ENCODE data around the gene IFNA7.
"Not testable (repeated sequence)": the region's sequence is repeated elsewhere in the genome, so short reads cannot be mapped to it uniquely, and the experiment has no call there.

Gene IFNA7

DNA sequence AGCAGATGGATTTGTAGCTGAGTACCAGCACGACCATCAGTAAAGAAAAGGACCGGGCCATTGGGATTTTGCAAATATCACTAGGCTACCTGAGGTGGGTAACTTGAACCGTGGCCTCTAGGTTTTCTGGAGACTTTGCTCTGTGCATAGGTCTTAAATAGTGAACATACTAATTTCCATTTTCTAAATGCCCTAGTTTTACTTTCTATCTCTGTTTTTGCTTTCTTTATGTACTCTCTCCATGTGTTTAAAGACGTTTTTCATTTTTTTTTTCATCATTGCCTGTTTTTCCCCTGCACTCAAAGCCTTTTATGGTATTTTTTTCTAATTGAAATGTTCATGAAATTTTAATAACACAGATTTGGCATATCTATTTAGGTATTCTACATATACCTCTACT, at the start of gene IFNA7:
IFNA7 (minus strand) TSS at position 101 of the 400 bp plus-strand sequence; CDS start at position 61, 40 bp downstream.
- DNase-seq, result not testable (repeated sequence)

DNA sequence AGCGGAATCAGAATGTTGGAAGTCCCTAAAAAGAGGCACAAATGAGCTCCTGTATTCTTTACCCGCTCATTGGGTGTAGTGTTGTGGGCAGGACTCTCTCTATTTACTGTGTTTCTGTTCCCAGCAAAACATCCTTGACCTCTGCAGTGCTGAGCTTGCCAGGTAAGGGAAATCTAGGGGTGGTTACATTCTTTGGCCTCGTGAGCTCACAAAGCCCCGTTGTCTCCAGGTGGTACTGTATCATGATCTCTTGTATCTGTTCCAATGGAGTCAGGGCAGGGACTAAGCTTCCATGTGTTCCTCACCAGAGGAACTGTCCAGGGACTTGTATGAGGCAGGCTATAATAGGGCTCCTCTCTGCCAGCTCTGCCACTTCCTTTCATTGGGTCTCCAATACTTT, 49.6 kb upstream of the IFNA7 start:
- no peak for DNase-seq

DNA sequence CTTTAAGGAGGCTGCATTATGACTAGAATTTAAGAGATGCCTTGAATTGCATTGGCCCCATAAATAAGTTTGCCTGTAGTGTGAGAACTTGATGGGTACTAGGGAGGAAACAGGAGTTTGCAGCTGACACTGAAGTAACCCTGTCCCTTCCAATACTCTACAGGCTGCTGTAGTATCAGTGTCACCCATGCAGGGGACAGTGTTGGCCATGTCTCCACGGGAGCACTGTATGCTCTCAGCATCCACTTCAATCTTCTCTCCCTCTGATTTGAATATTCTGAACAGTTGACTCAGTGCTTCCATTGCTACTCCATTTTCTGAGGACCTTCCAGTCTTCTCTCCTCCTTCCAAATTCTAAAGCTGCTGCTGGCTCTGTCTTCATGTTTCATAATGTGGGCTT, 49.2 kb upstream of the IFNA7 start:
- no peak for DNase-seq

DNA sequence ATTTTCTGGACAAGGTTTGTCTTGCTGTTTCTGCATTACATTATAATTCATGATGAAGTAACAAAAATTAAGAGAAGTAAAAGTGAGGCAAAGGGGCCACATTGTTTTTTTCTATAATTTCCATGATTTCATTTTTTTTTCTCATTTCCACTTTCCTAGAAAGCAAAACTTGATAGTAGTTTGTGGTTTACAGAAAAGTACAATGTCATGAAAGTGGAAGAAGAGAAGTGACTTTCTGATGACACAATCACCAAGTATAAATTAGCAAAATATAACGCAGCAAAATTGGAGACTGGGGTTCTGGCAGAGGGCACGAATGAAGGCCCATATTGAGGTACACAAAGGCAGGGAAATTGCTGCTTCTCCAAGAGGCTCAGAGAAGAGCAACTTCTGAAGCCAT, 42.8 kb upstream of the IFNA7 start:
- no peak for DNase-seq

DNA sequence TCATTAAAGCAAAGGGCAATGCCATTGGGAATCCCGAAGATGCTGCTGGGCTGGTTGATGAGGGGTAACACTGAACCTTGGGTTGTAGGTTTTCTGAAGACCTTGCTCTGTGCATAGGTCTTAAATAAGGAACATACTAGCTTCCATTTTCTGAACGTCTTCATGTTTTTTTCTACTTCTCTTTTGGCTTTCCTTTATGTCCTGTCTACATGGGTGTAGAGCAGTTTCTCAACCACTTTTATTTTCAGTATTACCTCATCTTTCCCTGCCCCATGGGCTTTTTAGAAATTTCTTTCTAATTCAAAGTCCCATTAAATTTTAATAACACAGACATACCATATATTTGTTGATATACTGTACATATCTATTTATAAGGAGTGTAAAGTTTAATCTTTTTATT, 37.9 kb upstream of the IFNA7 start, which contains the start of gene IFNA14:
IFNA14 (minus strand) TSS at position 95 of the 400 bp plus-strand sequence; CDS start at position 25, 70 bp downstream.
- DNase-seq, result no peak

DNA sequence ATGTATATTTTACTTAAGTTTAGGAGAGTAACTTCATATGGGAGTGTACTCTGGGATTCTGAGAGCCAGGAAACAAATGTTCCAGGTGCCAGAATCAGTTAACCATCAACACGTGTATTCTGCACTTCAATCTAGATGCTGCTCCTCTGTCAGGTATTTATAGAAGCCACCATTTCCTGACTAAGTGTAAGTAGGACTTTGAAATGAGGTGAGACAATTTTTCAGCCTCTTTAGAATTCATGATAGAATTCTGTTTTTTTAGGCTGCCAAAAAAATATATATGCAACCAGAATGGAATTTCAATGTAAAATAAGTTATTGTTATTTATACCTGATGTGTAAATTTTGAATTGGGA, 34.3 kb upstream of the IFNA7 start:
- not testable (repeated sequence) for DNase-seq

DNA sequence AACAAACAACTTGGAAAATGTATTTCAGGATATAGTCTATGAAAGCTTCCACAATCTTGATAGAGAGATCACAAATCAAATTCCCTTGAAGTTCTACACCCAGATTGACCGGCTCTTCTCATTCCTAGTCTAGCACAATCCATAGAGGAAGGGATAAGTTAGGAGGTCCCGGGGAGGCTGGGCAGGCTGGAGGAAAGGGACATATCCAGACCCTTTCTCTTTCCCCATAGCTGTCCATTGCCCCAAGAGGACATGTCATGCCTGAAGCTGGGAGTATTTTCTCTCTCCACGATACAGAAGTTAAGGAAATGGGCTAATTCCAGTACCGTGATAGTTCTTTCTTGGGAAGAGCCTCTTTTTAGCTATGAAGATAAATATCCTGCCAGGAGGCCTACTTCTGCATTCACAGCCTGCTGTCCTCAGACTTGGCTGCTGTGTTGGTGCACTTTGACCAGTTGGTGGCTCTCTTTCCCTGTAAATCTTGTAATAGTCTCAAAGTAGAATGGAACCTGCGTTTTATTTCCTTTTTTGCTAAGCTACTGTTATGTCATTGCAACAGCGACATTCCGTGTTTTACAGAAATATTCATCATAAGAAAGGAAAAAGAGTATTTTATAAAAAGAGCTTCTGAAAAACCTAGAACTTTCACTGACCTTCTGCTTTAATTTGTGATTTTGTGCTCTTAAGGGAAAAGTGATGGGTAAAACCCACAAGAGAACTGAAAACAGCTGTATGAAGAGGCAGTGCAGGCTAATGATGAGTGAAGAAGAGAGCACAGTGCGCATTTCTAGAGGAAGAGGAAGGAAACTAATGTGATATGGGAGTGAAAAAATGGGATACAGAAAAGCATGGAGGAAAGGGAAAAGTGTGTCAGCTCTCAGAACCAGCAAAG, 33.7 kb upstream of the IFNA7 start:
- peak; percentile 28 to 53 for DNase-seq

DNA sequence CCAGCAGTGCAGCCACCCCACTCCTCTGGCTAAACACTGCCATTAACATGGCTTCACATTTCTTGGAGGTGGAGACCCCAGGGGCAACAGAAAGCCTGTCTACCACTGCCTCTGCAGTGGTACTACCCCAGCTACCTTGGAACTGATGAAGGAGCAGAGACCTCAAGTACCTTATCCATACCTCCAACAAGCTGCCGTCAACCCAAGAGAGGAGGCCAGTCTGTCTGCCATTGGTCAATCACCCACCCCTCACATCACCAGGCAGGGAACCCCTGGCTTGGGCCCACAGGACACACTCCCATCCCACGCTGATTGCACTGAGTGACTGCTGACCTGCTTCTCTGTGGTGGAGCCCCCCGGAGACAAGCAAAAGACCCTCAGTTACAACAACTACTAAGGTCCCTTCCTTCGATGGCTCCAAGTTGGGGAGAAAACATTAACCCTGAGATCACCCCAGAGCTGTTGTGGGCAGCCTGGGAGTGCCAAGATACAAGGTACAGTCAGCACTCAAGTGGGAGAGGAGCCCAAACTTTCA, 32.2 kb upstream of the IFNA7 start:
- DNase-seq, result no peak

DNA sequence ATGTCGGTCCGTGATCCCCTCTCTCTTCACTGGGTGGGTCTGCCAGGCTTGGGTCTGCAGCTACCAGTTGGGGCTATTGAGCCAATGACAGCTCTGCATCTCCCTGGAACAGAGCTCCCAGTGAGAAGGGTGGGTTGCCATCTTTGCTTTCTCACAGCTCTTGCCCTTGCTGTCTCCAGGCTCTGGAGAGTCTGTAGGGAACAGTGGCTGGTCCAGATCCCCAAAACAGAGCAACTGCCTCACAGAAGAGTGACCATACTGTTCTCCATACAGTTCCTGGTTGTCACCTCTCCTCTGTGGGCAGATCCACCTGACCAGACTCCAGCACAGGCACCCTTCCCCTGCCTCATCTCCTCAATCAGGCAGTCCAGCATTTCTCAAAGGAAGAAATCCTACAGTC, 31.3 kb upstream of the IFNA7 start:
- no peak for DNase-seq

DNA sequence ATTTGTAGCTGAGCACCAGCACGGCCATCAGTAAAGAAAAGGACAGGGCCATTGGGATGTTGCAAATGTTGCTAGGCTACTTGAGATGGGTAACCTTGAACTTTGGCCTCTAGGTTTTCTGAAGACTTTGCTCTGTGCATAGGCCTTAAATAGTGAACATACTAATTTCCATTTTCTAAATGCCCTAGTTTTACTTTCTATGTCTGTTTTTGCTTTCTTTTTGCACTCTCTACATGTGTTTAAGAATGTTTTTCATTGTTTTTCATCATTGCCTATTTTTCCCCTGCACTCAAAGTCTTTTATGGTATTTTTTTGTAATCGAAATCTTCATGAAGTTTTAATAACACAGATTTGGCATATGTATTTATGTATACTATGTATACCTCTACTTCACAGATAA, 26.1 kb upstream of the IFNA7 start, which contains the start of gene IFNA17:
IFNA17 (minus strand) TSS at position 101 of the 400 bp plus-strand sequence; CDS start at position 52, 49 bp downstream.
- no peak for DNase-seq

DNA sequence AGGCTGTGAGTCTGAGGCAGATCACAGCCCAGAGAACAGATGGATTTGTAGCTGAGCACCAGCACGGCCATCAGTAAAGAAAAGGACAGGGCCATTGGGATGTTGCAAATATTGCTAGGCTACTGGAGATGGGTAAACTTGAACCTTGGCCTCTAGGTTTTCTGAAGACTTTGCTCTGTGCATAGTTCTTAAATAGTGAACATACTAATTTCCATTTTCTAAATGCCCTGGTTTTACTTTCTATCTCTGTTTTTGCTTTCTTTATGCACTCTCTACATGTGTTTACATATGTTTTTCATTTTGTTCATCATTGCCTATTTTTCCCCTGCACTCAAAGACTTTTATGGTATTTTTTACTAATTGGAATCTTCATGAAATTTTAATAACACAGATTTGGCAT, 15.2 kb upstream of the IFNA7 start, which contains the start of gene IFNA16:
IFNA16 (minus strand) TSS at position 101 of the 400 bp plus-strand sequence; CDS start at position 95, 6 bp downstream.
- not testable (repeated sequence) for DNase-seq

DNA sequence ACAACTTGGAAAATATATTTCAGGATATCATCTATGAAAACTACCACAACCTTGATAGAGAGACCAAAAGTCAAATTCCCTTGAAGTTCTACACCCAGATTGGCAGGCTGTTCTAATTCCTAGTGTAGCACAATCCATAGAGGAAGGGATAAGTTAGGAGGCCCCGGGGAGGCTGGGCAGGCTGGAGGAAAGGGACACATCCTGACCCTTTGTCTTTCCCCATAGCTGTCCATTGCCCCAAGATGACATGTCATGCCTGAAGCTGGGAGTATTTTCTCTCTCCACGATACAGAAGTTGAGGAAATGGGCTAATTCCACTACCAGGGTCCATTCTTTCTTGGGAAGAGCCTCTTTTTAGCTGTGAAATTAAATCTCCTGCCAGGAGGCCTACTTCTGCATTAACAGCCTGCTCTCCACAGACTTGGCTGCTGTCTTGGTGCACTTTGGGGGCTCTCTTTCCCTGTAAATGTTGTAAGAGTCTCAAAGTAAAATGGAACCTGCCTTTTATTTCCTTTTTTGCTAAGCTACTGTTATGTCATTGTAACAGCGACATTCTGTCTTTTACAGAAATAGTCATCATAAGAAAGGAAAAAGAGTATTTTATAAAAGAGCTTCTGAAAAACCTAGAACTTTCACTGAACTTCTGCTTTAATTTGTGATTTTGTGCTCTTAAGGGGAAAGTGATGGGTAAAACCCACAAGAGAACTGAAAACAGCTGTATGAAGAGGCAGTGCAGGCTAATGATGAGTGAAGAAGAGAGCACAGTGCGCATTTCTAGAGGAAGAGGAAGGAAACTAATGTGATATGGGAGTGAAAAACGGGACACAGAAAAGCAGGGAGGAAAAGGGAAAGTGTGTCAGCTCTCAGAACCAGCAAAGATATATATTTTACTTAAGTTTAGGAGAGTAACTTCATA, 11.7 kb upstream of the IFNA7 start:
- DNase-seq, result peak in 1 of 2 donors; percentile 7

DNA sequence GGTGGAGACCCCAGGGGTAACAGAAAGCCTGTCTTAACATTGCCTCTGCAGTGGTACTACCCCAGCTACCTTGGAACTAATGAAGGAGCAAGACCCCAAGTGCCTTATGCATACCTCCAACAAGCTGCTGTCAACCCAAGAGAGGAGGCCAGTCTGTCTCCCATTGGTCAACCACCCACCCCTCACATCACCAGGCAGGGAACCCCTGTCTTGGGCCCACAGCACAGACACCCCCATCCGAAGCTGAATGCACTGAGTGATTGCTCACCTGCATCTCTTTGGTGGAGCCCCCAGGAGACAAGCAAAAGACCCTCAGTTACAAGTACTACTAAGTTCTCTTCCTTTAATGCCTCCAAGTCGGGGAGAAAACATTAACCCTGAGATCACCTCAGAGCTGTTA, 10.2 kb upstream of the IFNA7 start:
- DNase-seq, result not testable (repeated sequence)

DNA sequence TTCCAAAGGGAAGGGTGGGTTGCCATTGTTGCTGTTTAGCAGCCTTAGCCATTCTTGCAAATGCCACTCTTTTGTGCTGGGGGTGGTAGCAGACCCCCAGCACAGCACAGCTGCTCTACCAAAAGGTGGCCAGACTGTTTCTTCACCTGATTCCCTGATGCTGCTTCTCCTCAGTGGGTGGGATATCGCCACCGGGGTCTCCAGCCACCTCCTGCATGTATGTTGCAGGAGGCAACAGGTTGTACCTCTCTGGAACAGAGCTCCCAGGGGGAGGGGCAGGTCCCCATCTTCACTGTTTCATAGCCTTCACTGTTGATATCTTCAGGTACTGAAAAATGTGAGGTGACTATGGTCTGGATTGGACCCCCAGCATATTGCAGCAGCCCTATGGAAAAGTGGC, 8.8 kb upstream of the IFNA7 start:
- not testable (repeated sequence) for DNase-seq

DNA sequence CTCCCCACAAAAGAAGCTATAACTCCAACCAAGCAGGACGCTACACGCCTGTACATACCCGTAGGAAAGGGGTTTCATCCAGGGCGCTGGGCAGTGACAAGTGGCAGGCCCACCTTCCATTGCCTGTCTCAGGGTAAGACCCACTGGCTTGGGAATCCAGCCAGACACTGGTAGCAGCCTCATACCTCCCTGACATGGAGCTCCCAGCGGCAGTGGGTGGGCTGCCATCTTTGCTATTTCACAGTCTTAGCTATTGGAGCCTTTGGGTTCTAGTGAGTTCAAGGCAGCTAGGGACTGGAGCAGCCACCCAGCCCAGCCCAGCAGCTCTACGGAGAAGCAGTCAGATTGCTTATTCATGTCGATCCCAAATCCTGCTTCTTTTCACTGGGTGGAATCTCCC, 8.3 kb upstream of the IFNA7 start:
- DNase-seq, result no peak

DNA sequence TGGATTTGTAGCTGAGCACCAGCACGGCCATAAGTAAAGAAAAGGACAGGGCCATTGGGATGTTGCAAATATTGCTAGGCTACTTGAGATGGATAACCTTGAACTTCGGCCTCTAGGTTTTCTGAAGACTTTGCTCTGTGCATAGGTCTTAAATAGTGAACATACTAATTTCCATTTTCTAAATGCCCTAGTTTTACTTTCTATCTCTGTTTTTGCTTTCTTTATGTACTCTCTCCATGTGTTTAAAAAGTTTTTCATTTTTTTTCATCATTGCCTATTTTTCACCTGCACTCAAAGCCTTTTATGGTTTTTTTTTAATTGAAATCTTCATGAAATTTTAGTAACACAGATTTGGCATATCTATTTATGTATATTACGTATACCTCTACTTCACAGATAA, 5.0 kb upstream of the IFNA7 start, which contains the start of gene IFNA10:
IFNA10 (minus strand) TSS at position 101 of the 400 bp plus-strand sequence; CDS start at position 55, 46 bp downstream.
- not testable (repeated sequence) for DNase-seq

DNA sequence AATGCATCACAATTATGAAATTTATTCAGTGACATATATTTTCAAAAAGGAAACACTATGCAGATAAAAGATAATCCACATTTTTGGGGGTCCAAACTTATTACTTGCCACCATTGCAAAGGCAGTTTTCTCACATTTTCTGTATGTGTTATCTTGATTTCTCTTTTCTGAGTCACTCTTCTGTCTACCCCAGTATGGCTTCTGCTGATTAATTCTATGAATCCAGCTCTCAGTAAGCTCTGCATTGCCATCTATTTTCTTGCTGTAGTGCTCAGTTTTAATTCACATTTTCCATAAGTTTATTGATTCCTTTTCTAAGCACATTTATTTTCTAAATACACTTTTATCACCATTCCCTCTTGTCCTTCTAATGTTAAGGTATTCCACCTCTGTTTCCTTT, 3.2 kb upstream of the IFNA7 start:
- no peak for DNase-seq

DNA sequence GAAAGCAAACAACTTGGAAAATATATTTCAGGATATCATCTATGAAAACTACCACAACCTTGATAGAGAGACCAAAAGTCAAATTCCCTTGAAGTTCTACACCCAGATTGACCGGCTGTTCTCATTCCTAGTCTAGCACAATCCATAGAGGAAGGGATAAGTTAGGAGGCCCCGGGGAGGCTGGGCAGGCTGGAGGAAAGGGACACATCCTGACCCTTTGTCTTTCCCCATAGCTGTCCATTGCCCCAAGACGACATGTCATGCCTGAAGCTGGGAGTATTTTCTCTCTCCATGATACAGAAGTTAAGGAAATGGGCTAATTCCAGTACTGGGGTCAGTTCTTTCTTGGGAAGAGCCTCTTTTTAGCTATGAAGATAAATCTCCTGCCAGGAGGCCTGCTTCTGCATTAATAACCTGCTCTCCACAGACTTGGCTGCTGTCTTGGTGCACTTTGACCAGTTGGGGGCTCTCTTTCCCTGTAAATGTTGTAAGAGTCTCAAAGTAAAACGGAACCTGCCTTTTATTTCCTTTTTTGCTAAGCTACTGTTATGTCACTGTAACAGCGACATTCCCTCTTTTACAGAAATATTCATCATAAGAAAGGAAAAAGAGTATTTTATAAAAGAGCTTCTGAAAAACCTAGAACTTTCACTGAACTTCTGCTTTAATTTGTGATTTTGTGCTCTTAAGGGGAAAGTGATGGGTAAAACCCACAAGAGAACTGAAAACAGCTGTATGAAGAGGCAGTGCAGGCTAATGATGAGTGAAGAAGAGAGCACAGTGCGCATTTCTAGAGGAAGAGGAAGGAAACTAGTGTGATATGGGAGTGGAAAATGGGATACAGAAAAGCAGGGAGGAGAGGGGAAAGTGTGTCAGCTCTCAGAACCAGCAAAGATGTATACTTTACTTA, 6.9 kb downstream of the IFNA7 start:
- DNase-seq, result peak; percentile 42 to 72

DNA sequence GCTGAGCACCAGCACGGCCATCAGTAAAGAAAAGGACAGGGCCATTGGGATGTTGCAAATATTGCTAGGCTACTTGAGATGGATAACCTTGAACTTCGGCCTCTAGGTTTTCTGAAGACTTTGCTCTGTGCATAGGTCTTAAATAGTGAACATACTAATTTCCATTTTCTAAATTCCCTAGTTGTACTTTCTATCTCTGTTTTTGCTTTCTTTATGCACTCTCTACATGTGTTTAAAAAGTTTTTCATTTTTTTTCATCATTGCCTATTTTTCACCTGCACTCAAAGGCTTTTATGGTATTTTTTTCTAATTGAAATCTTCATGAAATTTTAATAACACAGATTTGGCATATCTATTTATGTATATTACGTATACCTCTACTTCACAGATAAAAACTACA, 14.5 kb downstream of the IFNA7 start, which contains the start of gene IFNA4:
IFNA4 (minus strand) TSS at position 101 of the 400 bp plus-strand sequence; CDS start at position 45, 56 bp downstream.
- DNase-seq, result not testable (repeated sequence)

DNA sequence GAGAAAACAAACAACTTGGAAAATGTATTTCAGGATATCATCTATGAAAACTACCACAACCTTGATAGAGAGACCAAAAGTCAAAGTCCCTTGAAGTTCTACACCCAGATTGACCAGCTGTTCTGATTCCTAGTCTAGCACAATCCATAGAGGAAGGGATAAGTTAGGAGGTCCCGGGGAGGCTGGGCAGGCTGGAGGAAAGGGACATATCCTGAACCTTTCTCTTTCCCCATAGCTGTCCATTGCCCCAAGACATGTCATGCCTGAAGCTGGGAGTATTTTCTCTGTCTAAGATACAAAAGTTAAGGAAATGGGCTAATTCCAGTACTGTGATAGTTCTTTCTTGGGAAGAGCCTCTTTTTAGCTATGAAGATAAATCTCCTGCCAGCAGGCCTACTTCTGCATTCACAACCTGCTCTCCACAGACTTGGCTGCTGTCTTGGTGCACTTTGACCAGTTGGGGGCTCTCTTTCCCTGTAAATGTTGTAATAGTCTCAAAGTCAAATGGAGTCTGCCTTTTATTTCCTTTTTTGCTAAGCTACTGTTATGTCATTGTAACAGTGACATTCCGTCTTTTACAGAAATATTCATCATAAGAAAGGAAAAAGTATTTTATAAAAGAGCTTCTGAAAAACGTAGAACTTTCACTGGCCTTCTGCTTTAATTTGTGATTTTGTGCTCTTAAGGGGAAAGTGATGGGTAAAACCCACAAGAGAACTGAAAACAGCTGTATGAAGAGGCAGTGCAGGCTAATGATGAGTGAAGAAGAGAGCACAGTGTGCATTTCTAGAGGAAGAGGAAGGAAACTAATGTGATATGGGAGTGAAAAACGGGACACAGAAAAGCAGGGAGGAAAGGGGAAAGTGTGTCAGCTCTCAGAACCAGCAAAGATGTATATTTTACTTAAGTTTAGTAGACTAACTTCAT, 18.9 kb downstream of the IFNA7 start:
- DNase-seq, result peak; percentile 26 to 60
